CD4-positive, alpha-beta T cell treated with Interferon alpha-2 for 1 hour (primary cell): Measurements from ENCODE around the gene DHRS11.

Experiments
- DNase-seq, 2 donors: peaks; one replicate each; pipeline ENCODE4 v3.0.0-alpha.2; 2020 to 2022

The DHRS11 gene

DNA sequence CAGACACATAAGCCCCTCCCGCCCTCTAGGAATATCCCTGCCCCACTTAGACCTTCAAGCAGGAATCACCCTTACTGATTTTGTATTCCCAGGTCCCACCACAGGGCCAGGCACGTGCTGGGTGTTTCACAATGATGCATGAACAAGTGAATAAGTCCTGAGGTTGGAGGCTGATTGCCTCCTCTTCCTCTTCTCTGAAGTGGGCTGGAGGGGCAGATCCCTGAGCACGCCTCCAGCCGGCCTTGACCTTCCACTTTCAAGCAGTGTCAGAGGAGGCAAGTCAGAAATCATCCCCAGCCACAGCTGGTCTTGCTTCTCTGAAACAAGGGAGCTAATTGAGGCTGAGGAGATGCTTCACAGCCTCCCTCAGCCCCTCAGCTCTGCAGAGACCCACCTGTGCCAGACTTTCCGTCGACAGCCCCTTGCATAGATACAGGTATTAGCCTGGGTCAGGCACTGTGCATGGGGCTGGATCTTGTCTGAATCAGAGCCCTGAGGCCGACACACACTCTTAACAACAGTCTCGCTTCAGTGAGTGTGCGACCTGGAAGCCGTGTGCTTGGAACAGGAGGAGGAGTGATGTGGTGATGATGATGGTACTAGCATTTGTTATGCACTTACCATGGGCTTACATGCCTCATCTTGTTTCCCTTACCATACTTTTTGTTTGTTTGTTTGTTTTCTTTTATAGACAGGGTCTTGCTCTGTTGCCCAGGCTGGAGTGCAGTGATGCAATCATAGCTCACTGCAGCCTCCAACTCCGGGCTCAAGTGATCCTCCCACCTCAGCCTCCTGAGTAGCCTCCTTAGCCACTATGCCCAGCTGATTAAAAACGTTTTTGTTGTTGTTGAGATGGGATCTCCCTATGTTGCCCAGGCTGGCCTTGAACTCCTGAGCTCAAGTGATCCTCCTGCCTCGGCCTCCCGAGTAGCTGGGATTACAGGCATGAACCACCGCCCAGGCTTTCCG, 24.7 kb downstream of the DHRS11 start:
- DNase-seq: no peak

DNA sequence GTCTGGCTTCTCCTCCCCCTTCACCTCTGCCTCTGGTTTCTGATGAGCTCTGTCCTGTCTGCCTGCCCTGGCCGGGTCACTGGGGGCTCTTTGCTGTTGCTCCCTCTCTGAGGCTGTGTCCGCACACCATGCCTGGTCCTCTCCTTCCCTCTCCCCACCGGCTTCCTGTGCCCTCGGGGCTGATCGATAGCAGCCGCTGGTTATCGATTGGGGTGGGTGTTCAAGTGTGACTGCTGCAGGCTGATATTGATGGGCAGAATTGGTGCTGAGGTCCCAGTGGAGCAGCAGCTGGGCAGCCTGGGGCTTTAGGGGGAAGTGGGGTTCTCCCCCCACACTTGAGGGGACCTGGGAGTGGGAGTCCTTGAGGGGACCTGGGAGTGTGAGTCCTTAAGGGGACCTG, 26.1 kb downstream of the DHRS11 start:
- DNase-seq: no peak

GRCh38 chr17:36623281-36623680, 31.6 kb downstream of the DHRS11 start:
- DNase-seq: no peak

GRCh38 chr17:36625188-36625587, 33.5 kb downstream of the DHRS11 start:
- DNase-seq: no peak

DNA sequence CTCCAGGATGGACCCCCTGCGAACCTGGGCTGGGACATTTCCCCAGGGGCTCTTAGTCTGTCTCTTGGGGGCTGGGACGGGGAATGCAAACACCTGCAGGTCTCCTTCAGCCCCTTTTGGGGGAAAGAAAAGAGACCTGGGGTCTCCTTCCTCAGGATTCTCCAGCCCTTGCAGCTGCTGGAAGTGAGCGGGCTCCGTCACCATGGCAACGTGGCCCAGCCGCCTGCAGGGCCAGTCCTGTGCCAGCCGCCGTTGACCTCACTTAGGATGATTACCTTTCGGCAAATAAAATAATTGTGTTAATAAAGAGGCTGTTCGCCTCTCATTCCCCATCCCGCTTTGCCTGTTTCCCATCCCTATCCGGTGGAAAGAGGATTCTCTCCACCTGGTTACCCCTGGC, 35.4 kb downstream of the DHRS11 start:
- no peak for DNase-seq

DNA sequence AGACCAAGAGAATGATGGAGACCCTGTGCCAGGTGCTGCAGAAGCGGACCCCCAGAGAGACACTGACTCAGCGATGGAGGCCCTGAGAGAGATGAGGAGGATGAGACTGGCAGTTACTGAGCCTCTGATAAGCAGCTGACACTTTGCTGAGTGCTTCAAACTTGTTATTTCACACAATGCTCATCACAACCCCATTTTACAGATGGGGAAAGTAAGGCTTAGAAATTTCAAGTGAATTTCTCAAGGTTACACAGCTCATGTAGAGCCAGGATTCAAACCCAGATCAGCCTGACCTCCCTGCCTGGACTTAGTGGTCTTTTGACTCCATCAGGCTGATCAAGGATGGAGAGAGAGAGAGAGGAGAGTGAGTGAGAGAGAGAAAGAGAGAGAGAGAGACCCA, 36.9 kb downstream of the DHRS11 start:
- no peak for DNase-seq

DNA sequence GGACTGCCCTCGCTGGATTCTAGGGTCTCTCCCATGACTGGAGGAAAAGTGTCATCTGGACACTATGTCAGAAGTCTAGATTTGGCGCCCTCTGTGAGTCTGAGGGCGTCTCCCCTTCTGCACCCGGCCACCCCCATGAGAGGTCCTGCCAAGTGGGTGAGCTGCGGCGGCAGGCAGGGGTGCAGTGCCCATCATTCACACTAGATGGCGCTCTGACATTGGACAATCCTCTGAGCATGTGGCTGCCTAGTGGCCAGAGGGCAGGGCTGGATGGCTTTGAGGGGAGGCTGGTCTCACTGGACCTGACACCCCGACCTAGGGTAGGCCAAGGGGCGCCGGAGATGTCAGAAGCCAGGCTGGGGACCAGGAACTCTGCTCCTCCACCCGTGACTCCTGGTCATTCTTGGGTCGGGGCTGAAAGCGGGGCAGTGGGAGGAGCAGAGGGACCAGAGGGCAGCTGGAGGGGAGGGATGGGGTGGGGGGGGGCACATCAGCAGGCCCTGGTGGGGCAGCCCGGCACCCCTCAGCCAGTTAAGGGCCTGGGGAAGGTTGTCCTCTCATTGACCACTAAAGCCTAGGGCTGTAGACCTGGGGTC, 37.7 kb downstream of the DHRS11 start:
- DNase-seq: peak; percentile 71 to 82

DNA sequence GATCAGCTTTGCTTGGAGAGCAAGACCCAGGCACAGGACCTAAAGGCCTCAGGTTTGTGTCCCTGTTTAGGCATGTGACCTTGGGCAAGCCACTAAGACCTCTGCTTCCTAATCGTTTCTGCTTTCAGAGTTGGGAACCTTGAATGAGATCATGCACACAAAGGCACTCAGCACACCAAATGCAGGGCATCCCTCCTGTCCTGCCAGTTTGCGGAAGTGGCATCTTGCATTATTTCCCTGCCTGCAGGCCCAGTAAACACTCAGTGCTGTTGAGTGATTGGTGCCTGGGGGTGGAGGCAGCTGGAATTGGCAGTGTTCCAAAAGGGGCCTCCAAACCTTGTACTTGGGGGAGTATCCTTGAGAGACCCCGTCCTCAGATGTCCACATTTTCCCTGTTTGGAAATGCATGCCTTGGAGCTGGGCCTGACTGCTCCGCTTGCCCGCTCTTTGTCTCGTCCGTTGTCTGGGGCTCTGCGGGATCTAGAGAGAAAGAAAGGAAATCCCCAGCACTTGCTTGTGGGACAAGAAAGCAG, 38.4 kb downstream of the DHRS11 start:
- DNase-seq: no peak

- no peak for DNase-seq
Measured at GRCh38 chr17:36631022-36631421, 39.3 kb downstream of the DHRS11 start.

- DNase-seq: no peak
Measured at GRCh38 chr17:36632916-36633771, 41.5 kb downstream of the DHRS11 start.

GRCh38 chr17:36640346-36640745, 48.7 kb downstream of the DHRS11 start:
- no peak for DNase-seq

- DNase-seq: no peak
Measured at GRCh38 chr17:36640836-36641235, 49.2 kb downstream of the DHRS11 start.

GRCh38 chr17:36641331-36641876, 49.7 kb downstream of the DHRS11 start:
- no peak for DNase-seq

- DNase-seq: no peak
Measured at GRCh38 chr17:36641877-36642845, 50.5 kb downstream of the DHRS11 start.

GRCh38 chr17:36643086-36643685, 51.5 kb downstream of the DHRS11 start:
- no peak for DNase-seq

GRCh38 chr17:36645422-36645821, 53.7 kb downstream of the DHRS11 start:
- no peak for DNase-seq

- DNase-seq: no peak
Measured at GRCh38 chr17:36647636-36648035, 56.0 kb downstream of the DHRS11 start.

DNA sequence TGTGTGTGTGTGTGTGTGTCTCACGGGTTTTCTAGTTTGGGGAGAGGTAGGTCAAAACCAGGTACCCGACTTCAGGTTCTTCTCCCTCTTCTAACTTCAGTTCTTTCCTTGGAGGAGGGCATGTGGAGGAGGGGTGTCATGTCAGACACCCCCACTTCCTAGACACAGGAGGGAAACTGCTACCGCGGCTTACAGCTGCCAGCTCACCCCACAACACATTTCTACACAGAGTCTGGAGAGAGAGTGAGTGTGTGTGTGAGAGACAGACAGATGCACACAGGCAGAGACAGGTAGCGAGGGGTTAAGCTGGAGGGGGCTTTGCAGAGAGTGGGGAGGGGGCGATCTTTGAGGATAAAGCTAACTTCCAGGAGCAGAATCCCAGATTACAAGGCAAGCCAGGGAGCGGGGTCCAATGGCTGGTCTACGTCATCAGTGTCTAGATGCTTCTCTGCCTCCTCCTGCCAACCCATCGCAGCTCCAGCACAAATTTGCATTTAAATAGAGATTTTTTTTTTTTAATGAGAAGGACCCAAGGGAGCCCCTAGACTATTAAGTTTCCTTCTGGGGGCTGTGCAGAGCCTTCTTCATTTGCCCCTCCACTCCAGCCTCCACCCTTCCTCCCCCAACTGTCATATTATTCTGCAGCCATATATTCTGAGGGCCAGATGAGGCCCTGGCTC, 58.6 kb downstream of the DHRS11 start:
- no peak for DNase-seq
